GM12801 (cell line): ENCODE data around the gene RPL13.

Experiments
- CTCF ChIP-seq: IDR thresholded peaks from one replicate; pipeline ENCODE4 v1.5.1; 2011; ENCODE audit warnings: control low read depth; ENCODE audit not compliant: insufficient read length; ENCODE audit errors: extremely low read depth

RPL13 gene

GRCh38 chr16:89583197-89583894, 22.9 kb downstream of the RPL13 start:
- TF ChIP-seq CTCF = no peak

- no peak for TF ChIP-seq CTCF
These were observed 23.6 kb downstream of the RPL13 start for GRCh38 chr16:89583895-89584644.

GRCh38 chr16:89584768-89585549, 24.5 kb downstream of the RPL13 start:
- TF ChIP-seq CTCF = no peak

- no peak for TF ChIP-seq CTCF
These were observed 25.7 kb downstream of the RPL13 start for GRCh38 chr16:89586218-89586617.

GRCh38 chr16:89586853-89587252, 26.4 kb downstream of the RPL13 start:
- TF ChIP-seq CTCF = no peak

- TF ChIP-seq CTCF = no peak
These were observed 28.1 kb downstream of the RPL13 start for GRCh38 chr16:89588413-89589109.
